HEK293T (cell line): Measurements from ENCODE around the gene LPO.

Experiments used
- BHLHE40 ChIP-seq: fragments of 450-650 bp; IDR thresholded peaks from 2 replicates; pipeline ENCODE4 v1.6.1; 2016; ENCODE audit warnings: mild to moderate bottlenecking, moderate library complexity, borderline replicate concordance
- FOXA1 ChIP-seq: fragments of 450-650 bp; IDR thresholded peaks from 2 replicates; pipeline ENCODE4 v1.6.1; 2016; ENCODE audit warnings: mild to moderate bottlenecking
- FOXK2 ChIP-seq: fragments of 450-650 bp; IDR thresholded peaks from 2 replicates; pipeline ENCODE4 v1.6.1; 2016; ENCODE audit warnings: mild to moderate bottlenecking
- TF ChIP-seq, protein P1 (sequence below): fragments of 450-650 bp; IDR thresholded peaks from 2 replicates; pipeline ENCODE4 v1.6.1; 2016

DNA sequence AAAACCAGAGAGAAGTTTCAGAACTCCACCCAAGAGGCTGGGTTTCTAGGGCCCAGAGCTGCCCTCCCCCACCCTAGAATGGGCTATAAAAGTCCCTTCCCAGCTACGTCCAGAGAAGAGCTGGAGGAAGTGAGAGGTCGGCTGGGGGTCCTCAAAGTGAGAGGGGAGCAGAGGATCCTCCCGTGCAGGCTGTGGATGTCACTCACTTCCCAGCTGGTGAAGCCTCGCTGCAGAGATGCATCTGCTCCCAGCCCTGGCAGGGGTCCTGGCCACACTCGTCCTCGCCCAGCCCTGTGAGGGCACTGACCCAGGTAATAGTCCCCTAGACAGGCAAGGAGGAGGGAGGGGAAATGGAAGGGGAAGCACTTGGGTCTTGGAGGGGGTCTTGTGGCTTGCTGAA, 45.8 kb upstream of the LPO start, which contains the start of gene EPX:
- no peak for TF ChIP-seq FOXK2
- no peak for TF ChIP-seq BHLHE40
- no peak for TF ChIP-seq FOXA1
- TF ChIP-seq, protein P1, sequence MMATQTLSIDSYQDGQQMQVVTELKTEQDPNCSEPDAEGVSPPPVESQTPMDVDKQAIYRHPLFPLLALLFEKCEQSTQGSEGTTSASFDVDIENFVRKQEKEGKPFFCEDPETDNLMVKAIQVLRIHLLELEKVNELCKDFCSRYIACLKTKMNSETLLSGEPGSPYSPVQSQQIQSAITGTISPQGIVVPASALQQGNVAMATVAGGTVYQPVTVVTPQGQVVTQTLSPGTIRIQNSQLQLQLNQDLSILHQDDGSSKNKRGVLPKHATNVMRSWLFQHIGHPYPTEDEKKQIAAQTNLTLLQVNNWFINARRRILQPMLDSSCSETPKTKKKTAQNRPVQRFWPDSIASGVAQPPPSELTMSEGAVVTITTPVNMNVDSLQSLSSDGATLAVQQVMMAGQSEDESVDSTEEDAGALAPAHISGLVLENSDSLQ = no peak
